T-helper 17 cell (primary cell): ENCODE measurements around the gene TAOK3. TPM values are rescaled to one million over a fixed set of nuclear protein-coding genes. Genes with fewer than 3 reads are reported as not detected.
"Not testable (repeated sequence)": the region's sequence is repeated elsewhere in the genome, so short reads cannot be mapped to it uniquely, and the experiment has no call there.

Experiments used
- ATAC-seq: fragments of 150-1000 bp; cut with Tn5 transposase; 2 replicates; pipeline ENCODE4 v1.10.0; 2021; ENCODE audit warnings: mild to moderate bottlenecking, moderate library complexity
- DNase-seq, 3 donors: peaks; one replicate each; pipeline versions ENCODE4 v3.0.0 to v3.0.0-alpha.2; 2020 to 2021
- H3K9me3 ChIP-seq: one replicate; pipeline ENCODE4 v1.7.0; 2013; ENCODE audit warnings: low read length, mild to moderate bottlenecking; ENCODE audit not compliant: control insufficient read depth, poor library complexity, severe bottlenecking
- H3K27ac Mint-ChIP-seq: one replicate; pipeline ENCODE4 v1.8.0; 2022; ENCODE audit warnings: mild to moderate bottlenecking, moderate library complexity, mixed read lengths
- H3K27me3 Mint-ChIP-seq: one replicate; pipeline ENCODE4 v1.8.0; 2022; ENCODE audit warnings: mixed read lengths
- H3K36me3 Mint-ChIP-seq: one replicate; pipeline ENCODE4 v1.8.0; 2022; ENCODE audit warnings: low read depth, mixed read lengths
- H3K4me1 Mint-ChIP-seq: one replicate; pipeline ENCODE4 v1.8.0; 2022; ENCODE audit warnings: mild to moderate bottlenecking, mixed read lengths
- H3K4me3 Mint-ChIP-seq: one replicate; pipeline ENCODE4 v1.8.0; 2022; ENCODE audit warnings: mild to moderate bottlenecking, moderate library complexity, mixed read lengths
- total RNA-seq, 4 donors: library from RNA in 2 of 4; stranded (reverse) in 2 of 4; gene quantifications; one replicate each; pipeline ENCODE4 v1.2.3 and lab custom pipeline; 2022 to 2026

The TAOK3 gene
- total RNA-seq, 2 donors from 2014 or later: 77.8 to 82.2 TPM

GRCh38 chr12:118361092-118361404, 11.7 kb downstream of the TAOK3 start:
- DNase-seq: no peak
- ATAC-seq: no peak
- no peaks in the 10 kb centered on the region for H3K27me3 Mint-ChIP-seq
- peaks cover 25% of the 10 kb centered on the region for H3K4me1 Mint-ChIP-seq
- H3K27ac Mint-ChIP-seq: no peak overlapping the region
- H3K36me3 Mint-ChIP-seq: no peaks in the 10 kb centered on the region
- H3K4me3 Mint-ChIP-seq: no peak overlapping the region
- no peaks in the 10 kb centered on the region for H3K9me3 ChIP-seq

- Mint-ChIP-seq H3K4me1 (peaks cover 29% of the 10 kb centered on the region), H3K27ac (peak overlapping the region; percentile 90), H3K27me3 (no peaks in the 10 kb centered on the region), H3K4me3 (peak overlapping the region; percentile 92), H3K36me3 (no peaks in the 10 kb centered on the region)
- no peaks in the 10 kb centered on the region for H3K9me3 ChIP-seq
- ATAC-seq (peak; percentile 84), DNase-seq (no peak)
Measured at GRCh38 chr12:118359541-118359915, 13.2 kb downstream of the TAOK3 start.

- Mint-ChIP-seq H3K36me3 (no peaks in the 10 kb centered on the region), H3K4me3 (peak overlapping the region; percentile 92), H3K27ac (peak overlapping the region; percentile 90), H3K27me3 (no peaks in the 10 kb centered on the region), H3K4me1 (peaks cover 29% of the 10 kb centered on the region)
- H3K9me3 ChIP-seq: no peaks in the 10 kb centered on the region
- peak; percentile 56 for ATAC-seq
- DNase-seq: no peak
Measured at GRCh38 chr12:118358612-118359540, 13.8 kb downstream of the TAOK3 start.

- Mint-ChIP-seq H3K4me1 (peaks cover 33% of the 10 kb centered on the region), H3K4me3 (peak overlapping the region; percentile 74), H3K27ac (peak overlapping the region; percentile 90), H3K27me3 (no peaks in the 10 kb centered on the region), H3K36me3 (peaks cover 6% of the 10 kb centered on the region)
- no peak for ATAC-seq
- H3K9me3 ChIP-seq: no peaks in the 10 kb centered on the region
- no peak for DNase-seq
Measured at GRCh38 chr12:118358008-118358359, 14.7 kb downstream of the TAOK3 start.

GRCh38 chr12:118357257-118358007, 15.3 kb downstream of the TAOK3 start:
- Mint-ChIP-seq H3K4me1 (peaks cover 34% of the 10 kb centered on the region), H3K27me3 (no peaks in the 10 kb centered on the region), H3K4me3 (peak overlapping the region; percentile 74), H3K36me3 (peaks cover 6% of the 10 kb centered on the region), H3K27ac (peak overlapping the region; percentile 90)
- DNase-seq: no peak
- H3K9me3 ChIP-seq: no peaks in the 10 kb centered on the region
- ATAC-seq: peak; percentile 74

- no peak for ATAC-seq
- peaks cover 31% of the 10 kb centered on the region for H3K4me1 Mint-ChIP-seq
- peaks cover 6% of the 10 kb centered on the region for H3K36me3 Mint-ChIP-seq
- peak overlapping the region; percentile 90 for H3K27ac Mint-ChIP-seq
- no peaks in the 10 kb centered on the region for H3K9me3 ChIP-seq
- no peaks in the 10 kb centered on the region for H3K27me3 Mint-ChIP-seq
- H3K4me3 Mint-ChIP-seq: peak overlapping the region; percentile 74
- DNase-seq: no peak
Measured at GRCh38 chr12:118356809-118357256, 15.9 kb downstream of the TAOK3 start.

- Mint-ChIP-seq H3K4me3 (no peak overlapping the region), H3K4me1 (peaks cover 31% of the 10 kb centered on the region)
Measured at GRCh38 chr12:118355843-118356242, 16.9 kb downstream of the TAOK3 start.

GRCh38 chr12:118354903-118355302, 17.8 kb downstream of the TAOK3 start:
- peaks cover 6% of the 10 kb centered on the region for H3K36me3 Mint-ChIP-seq
- no peak overlapping the region for H3K27ac Mint-ChIP-seq
- DNase-seq: no peak
- H3K9me3 ChIP-seq: no peaks in the 10 kb centered on the region
- no peaks in the 10 kb centered on the region for H3K27me3 Mint-ChIP-seq
- no peak overlapping the region for H3K4me3 Mint-ChIP-seq
- H3K4me1 Mint-ChIP-seq: peaks cover 33% of the 10 kb centered on the region
- ATAC-seq: no peak

More at GRCh38 chr12:118355843-118356242, 16.9 kb downstream of the TAOK3 start:
- Mint-ChIP-seq H3K36me3 (peaks cover 6% of the 10 kb centered on the region), H3K27me3 (no peaks in the 10 kb centered on the region), H3K27ac (no peak overlapping the region)
- no peaks in the 10 kb centered on the region for H3K9me3 ChIP-seq
- DNase-seq (no peak), ATAC-seq (no peak)

GRCh38 chr12:118354503-118354902, 18.2 kb downstream of the TAOK3 start:
- H3K4me1 Mint-ChIP-seq: peaks cover 29% of the 10 kb centered on the region
- ATAC-seq, H3K27me3 Mint-ChIP-seq, DNase-seq, H3K27ac Mint-ChIP-seq, H3K36me3 Mint-ChIP-seq, H3K9me3 ChIP-seq, H3K4me3 Mint-ChIP-seq: not testable (repeated sequence)

- H3K4me1 Mint-ChIP-seq: peaks cover 29% of the 10 kb centered on the region
- no peaks in the 10 kb centered on the region for H3K9me3 ChIP-seq
- no peak overlapping the region for H3K4me3 Mint-ChIP-seq
- H3K27ac Mint-ChIP-seq: peak overlapping the region; percentile 3
- H3K27me3 Mint-ChIP-seq: no peaks in the 10 kb centered on the region
- ATAC-seq: no peak
- DNase-seq: no peak
- peaks cover 6% of the 10 kb centered on the region for H3K36me3 Mint-ChIP-seq
Measured at GRCh38 chr12:118353721-118354120, 19.0 kb downstream of the TAOK3 start.

GRCh38 chr12:118350908-118351559, 21.7 kb downstream of the TAOK3 start:
- no peak overlapping the region for H3K27ac Mint-ChIP-seq
- H3K36me3 Mint-ChIP-seq: peaks cover 9% of the 10 kb centered on the region
- DNase-seq (no peak), ATAC-seq (no peak)
- no peaks in the 10 kb centered on the region for H3K27me3 Mint-ChIP-seq
- peaks cover 31% of the 10 kb centered on the region for H3K4me1 Mint-ChIP-seq
- H3K4me3 Mint-ChIP-seq: no peak overlapping the region
- H3K9me3 ChIP-seq: no peaks in the 10 kb centered on the region

GRCh38 chr12:118347916-118348315, 24.8 kb downstream of the TAOK3 start:
- H3K4me3 Mint-ChIP-seq: no peak overlapping the region
- no peaks in the 10 kb centered on the region for H3K27me3 Mint-ChIP-seq
- H3K27ac Mint-ChIP-seq: peak overlapping the region; percentile 73
- ATAC-seq (no peak), DNase-seq (no peak)
- peaks cover 3% of the 10 kb centered on the region for H3K36me3 Mint-ChIP-seq
- no peaks in the 10 kb centered on the region for H3K9me3 ChIP-seq
- peaks cover 29% of the 10 kb centered on the region for H3K4me1 Mint-ChIP-seq

GRCh38 chr12:118346895-118347294, 25.8 kb downstream of the TAOK3 start:
- no peaks in the 10 kb centered on the region for H3K9me3 ChIP-seq
- H3K4me1 Mint-ChIP-seq: peaks cover 29% of the 10 kb centered on the region
- H3K27ac Mint-ChIP-seq: no peak overlapping the region
- H3K4me3 Mint-ChIP-seq: no peak overlapping the region
- H3K36me3 Mint-ChIP-seq: peaks cover 3% of the 10 kb centered on the region
- no peaks in the 10 kb centered on the region for H3K27me3 Mint-ChIP-seq
- ATAC-seq: no peak
- no peak for DNase-seq
